ENCODE results near the gene COTL1.

- TF ChIP-seq CTCF (conservative IDR thresholded peaks at IDR 0.05 in 1 of 2, IDR thresholded peaks at IDR 0.05 in 1 of 2; ENCODE audit: extremely low read depth in 1 of 2, insufficient read depth in 1 of 2, low read depth in 1 of 2, low read length in 2 of 2) (no peak), EZH2 (IDR thresholded peaks at IDR 0.05; ENCODE audit: borderline replicate concordance, low read length) (no peak)
Measured at GRCh38 chr16:84574191-84574590, 43.7 kb downstream of the COTL1 start.
